Mesenteric fat pad (tissue), 1 donor: ENCODE data around the gene APP. TPM values are rescaled to one million over a fixed set of nuclear protein-coding genes. Genes with fewer than 3 reads are reported as not detected.

ENCODE experiments used
- DNase-seq: peaks from one replicate; pipeline ENCODE4 v3.0.0-alpha.2; 2020; ENCODE audit warnings: low spot score
- total RNA-seq: library from RNA; stranded (reverse); fragmentation: NEBNext Ultra II Directional; extraction: Animal tissue kit (Norgen Biotek cat#: 25700); gene quantifications from one replicate; pipeline ENCODE4 v1.2.1, GENCODE V29; 2021
- donor health status: DM: yes; HTN: yes; CAD: no.

The APP gene
- total RNA-seq, 1 donor from 2014 or later = 317 TPM

DNA sequence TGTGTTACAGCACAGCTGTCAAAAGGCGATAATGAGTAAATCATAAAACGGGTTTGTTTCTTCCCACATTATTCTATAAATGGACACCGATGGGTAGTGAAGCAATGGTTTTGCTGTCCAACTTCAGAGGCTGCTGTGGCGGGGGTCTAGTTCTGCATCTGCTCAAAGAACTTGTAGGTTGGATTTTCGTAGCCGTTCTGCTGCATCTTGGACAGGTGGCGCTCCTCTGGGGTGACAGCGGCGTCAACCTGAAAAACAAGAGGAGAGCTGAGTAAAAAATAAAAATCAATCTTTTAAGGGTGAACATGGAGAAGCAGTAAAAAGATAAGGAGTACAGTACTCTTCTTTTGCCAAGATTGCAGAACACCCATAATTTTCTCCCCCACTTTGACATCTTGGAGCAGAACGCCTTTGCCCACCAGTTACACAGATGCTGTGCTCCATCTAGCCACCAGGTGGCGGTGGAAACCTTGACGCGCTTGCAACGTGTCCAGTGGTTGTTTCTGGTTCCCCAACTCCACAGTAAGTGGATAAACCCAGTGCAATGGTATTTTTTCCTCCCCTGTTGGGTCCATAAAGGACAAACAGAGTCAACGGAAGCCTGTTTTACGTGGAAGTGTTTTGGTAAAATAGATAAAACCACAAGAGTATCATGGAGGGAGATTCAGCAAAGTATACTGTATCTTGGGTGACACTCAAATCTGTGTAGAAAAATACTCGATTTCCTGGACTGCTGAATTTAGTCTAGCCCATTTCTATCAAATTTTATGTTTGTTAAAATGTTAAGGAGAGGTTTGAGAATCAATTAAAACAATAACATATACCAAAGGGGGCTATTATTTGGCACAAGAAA lies 288.8 kb downstream of the APP start:
- DNase-seq = no peak

DNA sequence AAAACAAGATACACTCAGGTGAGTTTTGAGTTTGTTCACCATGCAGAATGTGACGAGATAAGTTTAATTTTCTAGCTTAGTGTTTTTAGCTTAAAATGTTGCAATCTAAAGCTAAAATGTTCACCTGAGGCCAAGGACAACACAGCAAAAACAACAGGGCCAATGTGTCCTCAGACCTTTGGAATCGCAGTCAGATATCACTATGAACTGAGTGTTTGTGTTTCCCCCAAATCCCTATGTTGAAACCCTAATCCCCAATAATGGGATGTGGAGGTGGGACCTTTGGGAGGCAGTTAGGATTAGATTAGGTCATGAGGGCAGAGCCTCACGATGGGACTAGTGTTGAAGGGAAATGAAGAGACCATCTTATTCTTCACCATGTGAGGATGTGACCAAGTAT lies 291.4 kb downstream of the APP start:
- no peak for DNase-seq

DNA sequence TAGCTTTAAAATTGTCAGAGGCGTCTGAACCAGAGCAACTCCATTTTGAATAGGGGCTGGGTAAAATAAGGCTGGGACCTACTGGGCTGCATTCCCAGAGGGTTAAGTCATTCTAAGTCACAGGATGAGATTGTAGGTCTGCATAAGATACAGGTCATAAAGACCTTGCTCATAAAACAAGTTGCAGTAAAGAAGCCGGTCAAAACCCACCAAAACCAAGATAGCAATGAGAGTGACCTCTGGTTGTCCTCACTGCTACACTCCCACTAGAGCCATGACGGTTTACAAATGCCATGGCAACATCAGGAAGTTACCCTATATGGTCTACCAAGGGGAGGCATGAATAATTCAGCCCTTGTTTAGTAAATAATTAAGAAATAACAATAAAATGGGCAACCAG lies 292.2 kb downstream of the APP start:
- DNase-seq = no peak

DNA sequence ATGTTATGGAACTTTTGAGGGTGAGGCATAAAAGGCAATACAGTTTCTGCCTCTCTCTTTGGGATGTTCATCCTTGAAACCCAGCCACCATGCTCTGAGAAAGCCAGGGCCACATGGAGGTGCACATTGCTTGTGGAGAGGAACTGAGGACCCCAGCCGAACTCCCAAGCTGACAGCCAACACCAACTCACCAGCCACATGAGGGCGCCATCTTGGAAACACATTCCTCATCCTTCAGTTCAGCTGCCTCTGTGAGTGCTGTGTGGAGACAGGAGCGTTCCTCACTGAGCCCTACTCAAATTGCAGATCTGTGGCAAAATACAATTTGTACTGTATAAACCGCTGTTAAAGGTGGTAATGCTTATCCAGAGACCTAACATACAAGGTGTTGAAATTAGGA lies 298.3 kb downstream of the APP start:
- no peak for DNase-seq

DNA sequence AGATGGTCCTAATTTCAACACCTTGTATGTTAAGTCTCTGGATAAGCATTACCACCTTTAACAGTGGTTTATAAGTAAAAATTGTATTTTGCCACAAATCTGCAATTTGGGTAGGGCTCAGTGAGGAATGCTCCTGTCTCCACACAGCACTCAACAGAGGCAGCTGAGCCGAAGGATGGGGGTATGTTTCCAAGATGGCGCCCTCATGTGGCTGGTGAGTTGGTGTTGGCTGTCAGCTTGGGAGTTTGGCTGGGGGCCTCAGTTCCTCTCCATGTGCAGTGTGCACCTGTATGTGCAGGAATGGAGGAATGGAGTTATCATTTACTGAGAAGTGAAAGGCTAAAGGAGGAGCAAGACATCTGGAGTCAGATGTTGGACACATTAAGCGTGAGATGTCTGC lies 299.0 kb downstream of the APP start:
- DNase-seq = no peak

DNA sequence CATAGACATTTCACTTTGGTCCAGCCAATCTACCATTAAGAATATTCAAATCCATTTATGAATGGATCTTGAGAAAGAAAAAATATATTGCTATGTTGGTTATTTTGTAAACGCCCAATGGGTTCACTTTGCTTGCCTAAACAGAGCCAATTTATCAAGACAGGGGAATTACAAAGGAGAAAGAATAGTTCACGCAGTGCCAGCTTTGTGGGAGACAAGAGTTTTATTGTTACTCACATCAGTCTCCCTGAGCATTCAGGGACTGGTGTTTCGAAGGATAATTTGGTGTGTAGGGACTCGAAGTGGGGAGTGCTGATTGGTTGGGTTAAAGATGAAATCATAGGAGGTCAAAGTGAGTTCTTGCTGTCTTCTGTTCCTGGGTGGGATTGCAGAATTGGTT lies 300.5 kb downstream of the APP start:
- no peak for DNase-seq

DNA sequence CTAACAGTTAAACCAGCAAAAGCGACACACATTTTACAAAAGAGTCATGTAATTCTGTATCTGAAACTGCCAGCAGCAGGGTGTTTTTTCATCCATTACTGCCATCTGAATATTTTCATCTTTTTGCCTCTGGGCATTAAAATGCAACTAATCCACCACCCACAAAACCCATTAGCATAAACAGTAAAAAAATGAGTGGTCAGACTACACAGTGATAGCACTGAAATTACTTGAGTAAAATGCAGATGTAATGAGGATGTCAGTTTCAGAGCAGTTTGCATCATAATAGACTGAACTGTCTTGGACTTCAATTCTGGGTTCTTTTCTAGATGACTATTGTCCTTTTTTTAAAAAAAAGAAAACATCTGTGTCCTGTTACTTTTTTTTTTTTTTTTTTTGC lies 303.5 kb downstream of the APP start:
- DNase-seq = no peak

DNA sequence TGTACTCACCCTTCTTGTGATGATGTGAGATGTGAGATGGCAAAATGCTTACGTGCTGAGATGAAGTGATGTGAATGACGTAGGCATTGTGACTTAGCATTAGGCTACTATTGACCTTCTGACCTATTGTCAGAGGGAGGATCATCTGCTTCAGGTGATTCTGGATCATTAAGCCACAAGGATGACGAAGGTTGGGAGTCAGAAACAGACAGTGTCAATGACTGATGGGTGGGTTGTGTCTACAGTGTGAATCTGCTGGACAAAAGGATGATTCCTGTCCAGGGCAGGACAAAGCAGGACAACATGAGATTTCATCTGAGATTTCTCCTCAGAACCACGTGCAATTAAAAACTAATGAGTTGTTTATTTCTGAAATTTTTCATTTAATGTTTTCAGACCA lies 306.8 kb downstream of the APP start:
- DNase-seq = no peak

DNA sequence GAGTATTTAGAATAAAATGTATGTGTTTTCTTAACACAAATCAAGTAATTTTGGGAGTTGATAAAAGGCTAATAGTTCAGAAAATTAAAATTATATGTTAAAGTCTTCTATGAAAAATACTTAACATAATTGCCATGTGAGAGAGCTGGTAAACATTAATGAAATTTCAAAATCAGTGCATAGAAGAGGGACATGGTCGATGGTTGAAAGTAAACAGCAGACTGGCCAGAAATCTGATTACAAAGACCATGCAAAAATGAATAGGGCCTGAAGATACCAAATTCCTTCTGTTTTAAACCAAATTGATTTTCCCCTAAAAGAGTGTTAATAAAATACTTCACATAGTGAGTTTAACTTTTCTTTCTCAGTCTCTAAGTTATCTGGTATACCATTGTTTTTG lies 307.5 kb downstream of the APP start:
- no peak for DNase-seq

DNA sequence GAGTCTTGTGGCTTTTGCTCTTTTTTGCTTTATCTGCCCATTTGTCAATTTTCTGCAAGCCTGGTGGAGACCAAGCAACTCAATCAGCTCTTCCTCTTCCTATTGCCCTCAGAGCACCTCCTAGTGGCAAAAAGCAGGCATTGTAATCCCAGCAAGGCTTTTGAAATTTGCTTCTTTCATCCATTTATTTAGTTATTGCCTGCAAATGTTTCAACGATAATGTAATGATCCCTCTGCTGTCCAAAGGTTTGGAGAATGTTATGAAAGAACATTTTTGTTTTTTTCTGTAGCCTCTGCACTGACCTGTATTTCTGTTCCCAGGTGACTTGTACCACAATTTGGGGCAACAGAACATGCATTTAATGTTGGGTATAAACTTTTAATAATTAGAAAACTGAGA lies 308.0 kb downstream of the APP start:
- DNase-seq = no peak

DNA sequence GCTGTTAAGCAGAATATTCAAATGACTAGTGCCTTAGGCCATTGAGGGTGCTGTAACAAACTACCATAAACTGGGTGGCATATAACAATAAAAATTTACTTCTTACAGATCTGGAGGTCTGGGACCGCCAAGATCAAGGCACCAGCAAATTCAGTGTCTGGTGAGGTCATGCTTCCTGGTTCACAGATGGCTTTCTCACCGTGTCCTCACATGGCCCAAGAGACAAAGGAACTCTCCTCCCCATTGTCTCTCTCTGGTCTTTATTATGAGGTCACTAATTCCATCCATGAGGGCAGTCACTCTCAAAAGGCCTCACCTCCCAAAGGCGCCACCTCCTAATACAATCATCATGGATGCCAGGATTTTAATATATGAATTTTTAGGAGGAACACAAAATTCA lies 308.5 kb downstream of the APP start:
- DNase-seq = no peak

DNA sequence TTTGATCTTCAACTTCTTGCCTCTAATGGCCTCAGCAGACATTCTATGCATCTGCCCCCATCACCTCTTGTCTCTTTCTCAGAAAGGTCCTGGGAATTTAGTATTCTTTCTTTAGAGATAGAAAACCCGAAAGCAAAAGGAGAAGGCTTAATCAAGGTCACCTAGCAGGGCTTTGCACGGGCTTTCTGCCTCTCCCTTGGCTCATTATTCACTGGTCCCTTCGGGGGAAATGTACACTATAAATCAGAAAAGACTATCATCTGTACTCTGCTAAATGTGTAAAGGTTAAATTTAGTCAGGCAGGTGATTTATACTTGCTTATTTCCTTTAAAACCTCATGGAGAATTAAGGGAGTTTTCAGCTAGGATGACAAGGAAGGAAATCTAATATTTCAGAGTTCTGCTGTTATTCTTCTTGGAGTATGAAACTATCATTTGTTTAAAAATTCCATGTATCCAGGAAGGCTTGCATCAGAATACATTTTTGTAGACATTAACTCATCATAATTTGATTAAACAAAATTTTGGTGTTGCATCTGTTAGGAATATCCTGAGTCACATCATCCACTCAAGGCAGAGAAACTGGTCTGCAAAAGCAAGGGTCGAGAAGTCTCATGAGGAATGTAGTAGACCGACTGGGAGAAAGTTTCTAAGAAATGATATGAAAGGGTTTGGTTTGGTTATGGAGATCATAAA lies 311.2 kb downstream of the APP start:
- DNase-seq = no peak

DNA sequence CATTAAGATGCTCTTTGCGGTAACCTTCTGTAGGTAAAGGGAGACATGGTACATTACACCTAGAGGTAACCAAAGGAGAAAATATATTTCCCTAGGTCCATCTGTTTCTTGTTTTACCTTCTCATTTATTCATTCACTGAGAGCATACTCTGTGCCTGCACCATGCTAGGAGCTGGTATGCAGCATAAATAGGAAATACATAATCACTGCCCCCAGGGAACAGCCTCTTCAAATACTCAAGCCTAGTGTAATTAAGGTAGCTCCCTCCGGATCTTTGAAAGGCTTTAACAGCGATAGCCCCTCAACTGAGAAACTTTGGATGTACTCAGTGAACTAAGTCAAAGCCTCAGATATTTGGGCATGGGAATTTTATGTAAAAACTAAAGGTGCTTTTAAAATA lies 312.2 kb downstream of the APP start:
- no peak for DNase-seq

DNA sequence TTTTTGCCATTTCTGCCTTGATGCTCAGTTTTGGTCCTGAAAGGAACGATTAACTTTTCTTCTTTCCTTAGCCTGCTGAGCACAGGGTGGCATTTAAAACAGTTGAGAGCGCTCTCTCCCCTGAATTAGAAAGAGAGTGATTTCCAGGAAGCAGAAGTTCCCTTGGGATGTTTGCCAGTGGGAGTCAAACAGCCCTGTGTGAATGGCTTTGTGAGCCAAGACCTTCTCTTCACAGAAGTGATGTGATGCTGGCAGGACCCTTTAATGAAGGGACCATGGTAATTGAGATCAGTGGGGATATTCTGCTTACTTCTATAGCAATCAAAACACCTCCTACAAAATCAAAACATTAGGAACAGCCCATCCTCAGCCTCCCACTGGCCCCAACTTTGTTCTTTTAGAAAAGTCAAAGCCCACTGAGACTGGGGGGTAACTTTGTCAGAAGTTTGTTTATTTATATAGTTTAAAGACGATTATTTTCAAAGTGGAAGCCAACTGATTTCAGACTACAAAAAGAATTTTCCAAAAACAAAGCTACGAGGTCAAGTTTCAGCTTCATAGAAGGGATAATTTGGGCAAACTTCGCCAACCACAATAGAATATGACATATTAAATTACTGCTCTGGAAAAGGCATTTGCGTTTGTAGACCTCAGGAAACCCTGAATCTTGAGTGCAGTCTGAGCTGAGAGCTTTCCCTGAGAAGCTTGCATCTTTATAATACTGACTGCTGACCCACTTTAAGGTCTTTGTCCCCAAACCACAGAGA lies 313.1 kb downstream of the APP start:
- DNase-seq = no peak

DNA sequence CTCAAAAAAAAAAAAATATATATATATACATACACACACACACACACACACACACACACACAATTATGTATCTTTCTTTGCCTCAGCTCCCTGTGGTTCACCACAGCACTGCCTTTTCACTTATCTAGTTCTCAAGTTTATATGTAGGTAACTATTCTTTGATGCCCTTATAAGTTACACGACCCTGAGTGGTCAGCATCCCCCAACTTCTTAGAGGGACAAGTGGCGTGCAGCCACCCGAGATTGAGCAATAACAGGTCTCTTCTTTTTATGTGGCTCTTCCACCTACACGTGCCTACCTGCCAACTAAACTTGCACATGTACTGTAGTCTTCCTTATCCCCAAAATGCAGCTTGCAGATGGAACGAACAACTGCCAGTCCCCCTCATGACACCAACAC lies 315.0 kb downstream of the APP start:
- no peak for DNase-seq

DNA sequence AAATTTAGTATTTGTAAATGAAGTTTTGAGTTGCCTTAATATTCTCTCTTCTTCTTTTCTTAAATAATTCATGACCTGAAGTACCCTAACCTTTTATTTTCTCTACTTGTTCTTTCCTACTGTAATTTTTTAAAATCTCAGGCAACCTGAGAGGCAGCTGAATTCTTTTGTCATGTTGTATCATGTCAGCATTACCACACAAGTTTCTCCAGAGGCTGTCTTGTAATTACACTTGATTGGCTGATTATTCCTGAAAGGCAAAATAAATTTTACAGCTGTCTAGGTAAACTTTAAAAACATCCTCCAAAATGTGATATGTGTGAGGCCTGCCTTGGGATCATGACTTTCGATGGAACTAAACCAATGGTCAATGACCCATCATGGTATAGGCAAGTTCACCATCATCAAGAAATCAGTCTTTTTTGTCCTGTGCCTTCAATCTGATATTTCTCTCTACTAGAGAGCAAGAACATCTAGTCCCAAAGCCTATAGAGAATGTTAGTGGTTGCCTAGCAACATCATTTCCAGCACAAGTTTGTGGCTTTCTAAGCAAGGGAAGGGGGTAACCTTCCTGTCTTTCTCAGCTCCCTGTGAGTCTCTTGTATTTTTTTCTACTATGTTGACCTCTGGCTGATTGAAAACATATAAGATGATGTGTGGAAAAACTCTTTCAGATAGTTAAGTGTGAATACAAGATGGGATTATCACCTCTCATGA lies 320.3 kb downstream of the APP start:
- DNase-seq = no peak

DNA sequence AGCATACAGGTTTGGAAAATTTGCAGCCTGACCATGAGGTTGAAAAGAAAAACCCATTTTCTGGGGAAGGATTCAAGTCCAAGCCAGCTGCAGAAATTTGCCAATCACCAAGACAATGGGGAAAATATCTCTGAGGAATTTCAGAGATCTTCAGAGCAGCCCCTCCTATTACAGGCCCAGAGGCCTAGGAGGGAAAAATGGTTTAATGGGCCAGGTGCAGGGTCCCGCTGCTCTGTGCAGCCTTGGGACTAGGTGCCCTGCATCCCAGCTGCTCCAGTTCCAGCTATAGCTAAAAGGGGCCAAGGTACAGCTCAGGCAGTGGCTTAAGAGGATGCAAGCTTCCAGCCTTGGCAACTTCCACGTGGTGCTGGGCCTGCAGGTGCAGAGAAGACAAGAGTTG lies 322.3 kb downstream of the APP start:
- no peak for DNase-seq

DNA sequence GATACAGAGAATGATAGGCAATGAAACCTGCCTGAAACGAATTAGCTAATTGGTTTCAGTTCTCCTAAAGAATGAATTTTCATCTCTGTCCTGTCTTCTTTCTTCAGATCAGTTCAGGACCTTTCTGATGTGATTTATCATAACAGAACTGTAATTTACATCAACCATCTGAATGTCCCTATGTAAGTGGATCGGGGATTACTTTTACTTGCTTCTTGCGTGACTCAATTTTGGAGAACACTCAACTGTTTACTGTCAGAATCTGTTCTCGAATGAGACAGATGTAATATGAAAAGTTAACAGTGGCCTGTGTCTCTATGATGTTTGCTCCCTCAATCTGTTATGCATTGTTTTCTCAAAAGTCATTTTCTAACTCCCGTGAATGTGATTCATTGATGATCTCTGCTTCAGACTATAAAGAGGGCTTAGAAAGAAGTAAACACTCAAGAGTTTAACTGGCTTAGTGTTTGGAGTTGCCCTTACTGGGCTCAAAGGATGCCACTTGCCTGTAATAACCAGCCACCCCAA lies 324.8 kb downstream of the APP start:
- DNase-seq = no peak

DNA sequence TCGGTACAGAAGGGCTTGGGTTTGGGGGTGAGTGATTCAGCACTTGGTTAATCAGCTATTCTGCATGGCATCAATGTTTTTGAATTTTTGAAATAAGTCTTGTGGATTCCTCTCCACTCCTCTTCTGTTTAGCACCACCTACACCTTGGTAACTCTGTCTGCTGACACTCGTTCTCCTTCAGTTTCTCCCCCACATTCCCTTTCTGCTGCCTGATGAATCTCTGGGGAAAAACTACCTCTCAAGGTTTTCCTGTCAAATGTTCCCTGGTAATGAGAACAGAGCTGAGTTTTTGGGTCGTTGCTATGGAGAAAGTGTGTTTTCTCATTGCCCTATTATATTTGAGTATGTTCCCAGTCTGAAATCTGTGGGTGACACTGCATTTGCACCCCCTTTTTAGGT lies 327.6 kb downstream of the APP start:
- no peak for DNase-seq

DNA sequence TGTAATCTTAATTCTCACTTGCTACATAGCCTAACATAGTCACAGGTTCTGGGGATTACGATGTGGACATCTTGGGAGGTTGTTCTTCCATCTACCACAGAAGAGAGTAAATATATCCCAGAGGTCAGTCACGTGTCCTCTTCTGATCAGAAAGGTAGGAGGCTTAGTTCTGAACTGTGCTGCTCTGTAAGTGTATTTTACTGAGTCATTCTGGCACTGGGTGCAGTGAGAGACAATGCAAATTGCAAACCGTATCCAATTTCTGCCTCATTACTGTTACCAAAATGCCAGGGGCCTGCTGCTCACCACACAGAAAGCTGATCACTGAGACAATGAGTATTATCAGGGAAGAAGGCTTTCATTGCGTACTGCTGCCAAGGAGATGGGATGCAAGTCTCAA lies 331.8 kb downstream of the APP start:
- DNase-seq = no peak

DNA sequence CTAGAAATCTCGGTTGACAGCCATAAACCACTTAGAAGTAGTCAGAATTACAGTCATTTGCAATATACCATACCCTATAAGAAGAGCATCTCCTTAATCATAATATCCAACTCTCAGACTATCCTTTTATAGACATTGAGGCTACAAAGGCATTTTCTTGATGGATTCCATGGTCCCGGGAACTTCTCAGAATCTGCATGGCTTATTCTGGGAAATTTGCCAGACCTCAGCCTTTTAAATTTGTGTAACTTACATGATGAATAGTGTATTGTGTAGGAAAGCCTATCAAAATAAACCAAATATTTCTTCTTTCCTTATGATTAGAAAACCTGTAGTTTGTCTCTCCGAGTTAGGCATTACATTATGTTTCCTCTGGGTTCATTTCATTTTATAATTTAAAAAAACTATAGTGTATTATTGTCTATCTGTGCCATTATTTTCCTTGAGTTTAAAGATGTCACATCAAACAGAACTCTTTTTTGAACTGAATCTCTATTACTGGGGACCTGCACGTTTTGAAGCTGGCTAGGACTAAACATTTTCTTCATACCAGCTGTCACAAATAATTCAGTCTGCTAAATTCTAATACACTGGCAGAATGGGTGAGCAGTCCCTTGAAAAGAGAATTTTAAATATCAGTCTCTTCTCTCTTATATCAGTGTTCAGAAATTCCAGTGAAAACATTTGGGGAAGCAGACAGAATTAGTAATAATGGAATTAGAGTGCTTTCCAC lies 332.9 kb downstream of the APP start:
- DNase-seq = no peak
